ENCODE results near the gene ENO1.
"Not testable (repeated sequence)": the region's sequence is repeated elsewhere in the genome, so short reads cannot be mapped to it uniquely, and the experiment has no call there.

GRCh38 chr1:8900684-8901083 is 22.2 kb upstream of the ENO1 start:
- not testable (repeated sequence) for TF ChIP-seq ZNF239 (tag by site-specific recombination; IDR thresholded peaks at IDR 0.05); ZNF571 (tag by site-specific recombination; IDR thresholded peaks at IDR 0.05); ZNF473 (tag by site-specific recombination; IDR thresholded peaks at IDR 0.05); ZBTB11 (tag by site-specific recombination; conservative IDR thresholded peaks at IDR 0.05; ENCODE audit: low read depth); CTCF (tag by site-specific recombination; IDR thresholded peaks at IDR 0.05); BCL11A (tag by site-specific recombination; IDR thresholded peaks at IDR 0.05; ENCODE audit: low read depth)
